Liver (tissue), 3 donors: ENCODE measurements around the gene CTXN1.

ENCODE experiments used
- CTCF ChIP-seq: fragments of 150-350 bp; IDR thresholded peaks from 2 replicates; pipeline ENCODE4 v1.5.1; 2017; ENCODE audit warnings: improper control_type of control experiment, low read depth, low read length; ENCODE audit not compliant: missing input control
- EGR1 ChIP-seq, 2 donors: IDR thresholded peaks; 2 replicates each; pipeline ENCODE4 v1.6.1; 2016 to 2018; ENCODE audit warnings: antibody characterized with exemption in 2 of 2, low read depth in 2 of 2
- MAX ChIP-seq: IDR thresholded peaks from 2 replicates; pipeline ENCODE4 v1.6.1; 2016; ENCODE audit warnings: antibody characterized with exemption
- ZBTB33 ChIP-seq: IDR thresholded peaks from 2 replicates; pipeline ENCODE4 v1.6.1; 2016; ENCODE audit warnings: antibody characterized with exemption
- donor health status: healthy.
- donor health status: healthy.

DNA sequence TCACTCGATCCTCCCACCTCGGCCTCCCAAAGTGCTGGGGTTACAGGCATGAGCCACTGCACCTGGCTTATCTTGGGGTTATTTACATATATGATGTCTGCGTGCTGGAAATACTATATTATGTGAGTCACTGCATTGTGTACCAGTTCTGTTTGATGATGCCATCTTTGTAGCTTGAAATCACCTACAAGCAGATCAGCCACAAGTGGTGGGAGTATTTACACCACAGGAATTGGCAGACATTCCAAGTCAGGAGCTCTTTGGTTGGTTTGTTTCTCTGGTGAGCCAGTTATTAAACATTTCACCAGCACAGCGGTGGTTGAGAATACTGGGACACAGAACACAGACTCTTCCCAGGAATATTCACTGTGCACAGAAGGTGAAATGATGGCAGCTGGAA is 22.0 kb upstream of the CTXN1 start:
- TF ChIP-seq CTCF (no peak), EGR1 (IDR thresholded peaks at IDR 0.05; ENCODE audit: low read depth in 2 of 2) (no peak), ZBTB33 (no peak), MAX (no peak)
